ENCODE results near the gene ACTL10. TPM values are rescaled to one million over a fixed set of nuclear protein-coding genes. Genes with fewer than 3 reads are reported as not detected.

The ACTL10 gene
- total and polyA plus RNA-seq, 2 of the 13 experiments (the other 11 are each of a cell fraction or from before 2014, with no cell fraction given), result not detected

DNA sequence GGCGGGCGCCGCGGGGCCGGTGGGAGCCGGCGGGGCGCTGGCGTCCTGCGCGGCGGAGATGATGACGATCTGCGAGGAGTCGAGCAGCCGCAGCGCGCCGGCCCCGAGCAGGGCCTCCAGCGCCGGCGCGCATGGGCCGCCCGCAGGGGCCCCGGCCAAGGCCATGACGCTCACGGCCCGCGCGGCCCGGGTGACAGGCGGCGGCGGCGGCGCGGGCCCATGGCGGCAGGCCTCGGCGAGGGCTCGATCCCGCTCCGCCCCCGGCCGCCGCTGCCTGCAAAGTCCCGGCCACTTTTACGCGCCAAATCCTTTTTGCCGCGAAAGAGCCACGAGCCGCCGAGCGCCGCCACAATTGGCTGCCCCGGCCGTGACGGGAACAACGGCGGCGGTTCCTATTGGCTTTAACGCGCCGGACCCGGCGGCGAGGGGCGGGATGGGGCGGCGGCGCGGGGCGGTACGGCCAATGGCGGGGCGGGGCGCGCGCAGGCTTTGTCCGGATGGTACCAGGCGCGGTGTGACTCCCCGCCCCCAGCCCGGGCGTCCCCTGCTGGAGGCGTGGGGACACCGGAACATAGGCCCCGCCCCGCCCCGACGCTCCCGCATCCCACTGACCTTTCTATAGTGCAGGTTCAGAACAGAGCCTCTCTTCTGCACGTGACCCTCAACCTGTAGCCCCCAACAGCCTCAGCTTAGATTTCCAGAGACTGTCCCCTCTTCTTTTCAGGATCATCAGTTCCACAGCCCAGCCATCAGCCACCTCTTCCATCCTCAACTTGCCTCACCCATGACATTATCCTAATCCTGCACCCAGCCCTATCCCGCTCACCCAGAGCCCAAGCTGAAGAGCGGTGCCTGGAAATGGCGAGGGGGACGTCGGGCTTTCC, 19.6 kb downstream of the ACTL10 start, which contains the start of gene E2F1 (continued):
- TF ChIP-seq, protein P1, sequence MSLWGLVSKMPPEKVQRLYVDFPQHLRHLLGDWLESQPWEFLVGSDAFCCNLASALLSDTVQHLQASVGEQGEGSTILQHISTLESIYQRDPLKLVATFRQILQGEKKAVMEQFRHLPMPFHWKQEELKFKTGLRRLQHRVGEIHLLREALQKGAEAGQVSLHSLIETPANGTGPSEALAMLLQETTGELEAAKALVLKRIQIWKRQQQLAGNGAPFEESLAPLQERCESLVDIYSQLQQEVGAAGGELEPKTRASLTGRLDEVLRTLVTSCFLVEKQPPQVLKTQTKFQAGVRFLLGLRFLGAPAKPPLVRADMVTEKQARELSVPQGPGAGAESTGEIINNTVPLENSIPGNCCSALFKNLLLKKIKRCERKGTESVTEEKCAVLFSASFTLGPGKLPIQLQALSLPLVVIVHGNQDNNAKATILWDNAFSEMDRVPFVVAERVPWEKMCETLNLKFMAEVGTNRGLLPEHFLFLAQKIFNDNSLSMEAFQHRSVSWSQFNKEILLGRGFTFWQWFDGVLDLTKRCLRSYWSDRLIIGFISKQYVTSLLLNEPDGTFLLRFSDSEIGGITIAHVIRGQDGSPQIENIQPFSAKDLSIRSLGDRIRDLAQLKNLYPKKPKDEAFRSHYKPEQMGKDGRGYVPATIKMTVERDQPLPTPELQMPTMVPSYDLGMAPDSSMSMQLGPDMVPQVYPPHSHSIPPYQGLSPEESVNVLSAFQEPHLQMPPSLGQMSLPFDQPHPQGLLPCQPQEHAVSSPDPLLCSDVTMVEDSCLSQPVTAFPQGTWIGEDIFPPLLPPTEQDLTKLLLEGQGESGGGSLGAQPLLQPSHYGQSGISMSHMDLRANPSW (CRISPR knock-in tag; IDR thresholded peaks at IDR 0.05; ENCODE audit: borderline replicate concordance), result peak; percentile 53; the same call in 1 of the 2 replicates
- TF ChIP-seq ZNF552 (CRISPR knock-in tag; IDR thresholded peaks at IDR 0.05; ENCODE audit: borderline replicate concordance) (no peak), TBP (CRISPR knock-in tag; IDR thresholded peaks at IDR 0.05) (no peak), REPIN1 (CRISPR knock-in tag; IDR thresholded peaks at IDR 0.05; ENCODE audit: borderline replicate concordance, low read depth) (peak; percentile 74), ZNF556 (CRISPR knock-in tag; IDR thresholded peaks at IDR 0.05; ENCODE audit: borderline replicate concordance) (0 out of 2 replicates have a peak, but pooled peaks have one; percentile 53), ONECUT2 (CRISPR knock-in tag; IDR thresholded peaks at IDR 0.05) (peak; percentile 75), HNRNPH1 (optimal IDR thresholded peaks at IDR 0.05; ENCODE audit: low read depth, low read length) (no peak), ZNF790 (CRISPR knock-in tag; IDR thresholded peaks at IDR 0.05; ENCODE audit: borderline replicate concordance) (no peak), ZNF350 (CRISPR knock-in tag; IDR thresholded peaks at IDR 0.05; ENCODE audit: borderline replicate concordance, low read depth) (peak; percentile 7; the same call in 1 of the 2 replicates), ZNF460 (CRISPR knock-in tag; IDR thresholded peaks at IDR 0.05; ENCODE audit: borderline replicate concordance) (no peak), RBAK (CRISPR knock-in tag; IDR thresholded peaks at IDR 0.05) (no peak), ZSCAN31 (CRISPR knock-in tag; IDR thresholded peaks at IDR 0.05; ENCODE audit: low read depth) (peak; percentile 98), ZNF160 (CRISPR knock-in tag; IDR thresholded peaks at IDR 0.05) (peak; percentile 61; the same call in 1 of the 2 replicates), HDAC1 (CRISPR knock-in tag; IDR thresholded peaks at IDR 0.05) (peak; percentile 98), ZNF124 (CRISPR knock-in tag; IDR thresholded peaks at IDR 0.05) (peak; percentile 90), HNRNPL (IDR thresholded peaks at IDR 0.05; ENCODE audit: low read depth, low read length) (no peak)
- TF ChIP-seq, protein P2, sequence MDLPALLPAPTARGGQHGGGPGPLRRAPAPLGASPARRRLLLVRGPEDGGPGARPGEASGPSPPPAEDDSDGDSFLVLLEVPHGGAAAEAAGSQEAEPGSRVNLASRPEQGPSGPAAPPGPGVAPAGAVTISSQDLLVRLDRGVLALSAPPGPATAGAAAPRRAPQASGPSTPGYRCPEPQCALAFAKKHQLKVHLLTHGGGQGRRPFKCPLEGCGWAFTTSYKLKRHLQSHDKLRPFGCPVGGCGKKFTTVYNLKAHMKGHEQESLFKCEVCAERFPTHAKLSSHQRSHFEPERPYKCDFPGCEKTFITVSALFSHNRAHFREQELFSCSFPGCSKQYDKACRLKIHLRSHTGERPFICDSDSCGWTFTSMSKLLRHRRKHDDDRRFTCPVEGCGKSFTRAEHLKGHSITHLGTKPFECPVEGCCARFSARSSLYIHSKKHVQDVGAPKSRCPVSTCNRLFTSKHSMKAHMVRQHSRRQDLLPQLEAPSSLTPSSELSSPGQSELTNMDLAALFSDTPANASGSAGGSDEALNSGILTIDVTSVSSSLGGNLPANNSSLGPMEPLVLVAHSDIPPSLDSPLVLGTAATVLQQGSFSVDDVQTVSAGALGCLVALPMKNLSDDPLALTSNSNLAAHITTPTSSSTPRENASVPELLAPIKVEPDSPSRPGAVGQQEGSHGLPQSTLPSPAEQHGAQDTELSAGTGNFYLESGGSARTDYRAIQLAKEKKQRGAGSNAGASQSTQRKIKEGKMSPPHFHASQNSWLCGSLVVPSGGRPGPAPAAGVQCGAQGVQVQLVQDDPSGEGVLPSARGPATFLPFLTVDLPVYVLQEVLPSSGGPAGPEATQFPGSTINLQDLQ (CRISPR knock-in tag; IDR thresholded peaks at IDR 0.05), result no peak; the same call in 1 of the 2 replicates
- TF ChIP-seq, protein P3, sequence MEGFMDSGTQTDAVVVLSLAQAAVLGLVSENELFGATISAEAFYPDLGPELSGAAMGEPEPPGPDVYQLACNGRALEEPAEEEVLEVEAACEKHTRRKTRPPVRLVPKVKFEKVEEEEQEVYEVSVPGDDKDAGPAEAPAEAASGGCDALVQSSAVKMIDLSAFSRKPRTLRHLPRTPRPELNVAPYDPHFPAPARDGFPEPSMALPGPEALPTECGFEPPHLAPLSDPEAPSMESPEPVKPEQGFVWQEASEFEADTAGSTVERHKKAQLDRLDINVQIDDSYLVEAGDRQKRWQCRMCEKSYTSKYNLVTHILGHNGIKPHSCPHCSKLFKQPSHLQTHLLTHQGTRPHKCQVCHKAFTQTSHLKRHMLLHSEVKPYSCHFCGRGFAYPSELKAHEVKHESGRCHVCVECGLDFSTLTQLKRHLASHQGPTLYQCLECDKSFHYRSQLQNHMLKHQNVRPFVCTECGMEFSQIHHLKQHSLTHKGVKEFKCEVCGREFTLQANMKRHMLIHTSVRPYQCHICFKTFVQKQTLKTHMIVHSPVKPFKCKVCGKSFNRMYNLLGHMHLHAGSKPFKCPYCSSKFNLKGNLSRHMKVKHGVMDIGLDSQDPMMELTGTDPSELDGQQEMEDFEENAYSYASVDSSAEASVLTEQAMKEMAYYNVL (CRISPR knock-in tag; IDR thresholded peaks at IDR 0.05; ENCODE audit: borderline replicate concordance), result no peak; the same call in 1 of the 2 replicates
- TF ChIP-seq, protein P4, sequence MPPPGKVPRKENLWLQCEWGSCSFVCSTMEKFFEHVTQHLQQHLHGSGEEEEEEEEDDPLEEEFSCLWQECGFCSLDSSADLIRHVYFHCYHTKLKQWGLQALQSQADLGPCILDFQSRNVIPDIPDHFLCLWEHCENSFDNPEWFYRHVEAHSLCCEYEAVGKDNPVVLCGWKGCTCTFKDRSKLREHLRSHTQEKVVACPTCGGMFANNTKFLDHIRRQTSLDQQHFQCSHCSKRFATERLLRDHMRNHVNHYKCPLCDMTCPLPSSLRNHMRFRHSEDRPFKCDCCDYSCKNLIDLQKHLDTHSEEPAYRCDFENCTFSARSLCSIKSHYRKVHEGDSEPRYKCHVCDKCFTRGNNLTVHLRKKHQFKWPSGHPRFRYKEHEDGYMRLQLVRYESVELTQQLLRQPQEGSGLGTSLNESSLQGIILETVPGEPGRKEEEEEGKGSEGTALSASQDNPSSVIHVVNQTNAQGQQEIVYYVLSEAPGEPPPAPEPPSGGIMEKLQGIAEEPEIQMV (CRISPR knock-in tag; IDR thresholded peaks at IDR 0.05; ENCODE audit: low read depth), result peak; percentile 58
